ENCODE data around the gene SLC26A3.

The SLC26A3 gene

DNA sequence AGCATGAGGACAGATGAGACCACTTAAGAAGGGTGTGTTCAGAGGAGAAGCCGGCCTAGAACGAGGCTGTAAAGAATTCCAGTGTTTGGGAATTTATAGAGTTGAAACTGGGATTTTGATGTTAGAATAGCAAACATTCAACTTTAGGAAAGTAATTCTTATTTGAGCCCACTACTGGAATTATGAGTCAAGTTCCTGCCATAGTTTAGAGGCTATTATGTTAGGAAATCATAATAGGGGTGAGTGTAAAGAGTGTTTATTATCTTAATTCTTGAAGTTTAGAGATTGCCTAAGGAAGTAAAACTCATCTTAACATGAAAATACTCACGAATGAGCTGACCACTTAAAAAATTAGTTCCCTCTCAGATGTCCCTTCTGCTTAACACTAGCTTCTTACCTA lies 57.0 kb downstream of the SLC26A3 start:
- DNase-seq (ENCODE audit: low read depth in 2 of 2): no peak

GRCh38 chr7:107744345-107744750 lies 58.7 kb downstream of the SLC26A3 start:
- no peak for DNase-seq (ENCODE audit: low read depth in 2 of 2)

DNA sequence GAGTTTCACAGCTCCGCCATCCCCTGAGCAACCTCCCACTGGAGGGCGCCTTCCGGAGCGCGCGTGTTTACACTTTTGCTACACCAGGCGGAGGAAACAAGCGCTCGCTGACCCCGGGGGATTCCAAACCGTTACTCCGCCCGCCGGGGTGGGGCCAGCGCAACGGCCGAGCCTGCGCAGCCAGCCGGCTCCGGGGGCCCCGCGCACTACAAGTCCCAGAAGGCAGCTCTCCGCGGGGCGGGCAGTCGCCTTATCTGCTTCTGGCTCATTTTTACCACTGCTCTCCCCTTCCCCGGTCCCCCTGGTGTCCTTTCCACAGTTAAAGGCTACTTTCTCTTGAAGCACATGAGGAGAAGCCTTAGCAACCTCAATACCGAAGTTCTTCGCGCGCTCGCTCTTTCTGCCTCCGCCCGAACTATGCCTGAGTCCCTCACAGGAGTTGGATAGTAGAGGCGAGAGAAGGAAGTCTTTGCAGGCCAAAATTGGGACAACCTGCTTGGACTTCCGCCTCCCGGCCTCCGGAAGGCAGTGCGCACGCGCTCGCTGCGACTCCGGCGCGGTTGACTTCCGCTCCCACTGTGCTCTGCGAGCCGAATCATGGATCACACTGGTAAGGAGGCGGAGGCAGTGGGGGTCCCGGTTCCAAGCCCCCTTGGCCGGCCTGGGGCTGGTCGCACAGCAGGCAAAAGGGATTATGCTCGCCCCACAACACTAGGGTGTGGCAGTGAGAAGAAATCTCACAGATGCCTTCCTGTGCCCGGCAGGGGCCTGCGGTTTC lies 59.3 kb downstream of the SLC26A3 start, which contains the start of gene CBLL1:
Gene CBLL1 (plus strand): TSS at position 576 of the 778 bp plus-strand sequence. CDS start 22 bp downstream, at position 598.
- DNase-seq (ENCODE audit: low read depth in 2 of 2): peak; percentile 93 to 98

- no peak for DNase-seq (ENCODE audit: low read depth in 2 of 2)
These were observed 60.1 kb downstream of the SLC26A3 start for GRCh38 chr7:107742678-107743566.

DNA sequence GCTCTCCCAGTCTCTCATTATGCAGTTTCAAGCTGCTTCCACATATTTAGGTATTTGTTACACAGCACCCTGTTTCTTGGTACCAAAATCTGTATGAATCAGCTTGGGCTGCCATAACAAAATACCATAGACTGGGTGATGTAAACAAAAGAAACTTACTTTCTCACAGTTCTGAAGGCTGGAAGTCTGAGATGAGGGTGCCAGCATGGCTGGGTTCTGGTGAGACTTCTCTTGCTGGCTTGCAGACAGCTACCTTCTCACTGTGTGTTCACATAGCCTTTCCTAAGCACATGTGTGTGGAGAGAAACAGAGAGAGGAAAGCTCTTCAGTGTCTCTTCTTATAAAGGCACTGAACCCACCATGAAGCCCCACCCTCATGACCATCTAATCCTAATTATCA lies 74.7 kb downstream of the SLC26A3 start:
- DNase-seq (ENCODE audit: low read depth in 2 of 2): no peak

GRCh38 chr7:107726356-107727130 lies 76.5 kb downstream of the SLC26A3 start:
- no peak for DNase-seq (ENCODE audit: low read depth in 2 of 2)

GRCh38 chr7:107725138-107725740 lies 77.8 kb downstream of the SLC26A3 start:
- DNase-seq (ENCODE audit: low read depth in 2 of 2): peak in 1 of 2 donors; percentile 39

- no peak for DNase-seq (ENCODE audit: low read depth in 2 of 2)
These were observed 79.8 kb downstream of the SLC26A3 start for GRCh38 chr7:107723255-107723654.

DNA sequence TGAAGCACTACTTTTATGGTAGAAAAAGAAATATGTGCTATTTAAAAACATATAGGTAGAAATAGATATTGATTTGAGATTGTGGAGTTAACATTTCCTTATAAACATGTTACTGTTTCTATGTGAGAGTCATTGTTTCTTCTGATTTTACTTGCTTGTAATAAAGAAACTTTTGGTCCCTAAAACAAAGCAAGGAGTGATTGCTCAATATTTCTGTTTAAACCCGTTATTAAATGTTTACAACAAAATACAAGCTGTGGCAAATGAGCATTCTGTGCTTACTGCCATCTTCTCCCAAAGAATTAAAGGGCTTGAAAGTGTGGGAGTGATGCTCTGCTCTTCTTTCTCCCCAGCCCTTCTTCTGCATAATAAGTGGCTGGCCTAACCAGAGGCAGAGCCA lies 81.7 kb downstream of the SLC26A3 start:
- DNase-seq (ENCODE audit: low read depth in 2 of 2): no peak

- no peak for DNase-seq (ENCODE audit: low read depth in 2 of 2)
These were observed 84.4 kb downstream of the SLC26A3 start for GRCh38 chr7:107718456-107719193.

GRCh38 chr7:107715531-107715930 lies 87.5 kb downstream of the SLC26A3 start:
- no peak for DNase-seq (ENCODE audit: low read depth in 2 of 2)
